ENCODE data around the gene CHCHD5. TPM values are rescaled to one million over a fixed set of nuclear protein-coding genes. Genes with fewer than 3 reads are reported as not detected.

The CHCHD5 gene
- total RNA-seq, 1 experiment from 2014 or later = 32.3 TPM

GRCh38 chr2:112637289-112637660 is 52.9 kb downstream of the CHCHD5 start:
- no peak overlapping the region for H3K9ac ChIP-seq (ENCODE audit: extremely low read depth, insufficient read length, low read length)
- no peak overlapping the region for H2AK5ac ChIP-seq (ENCODE audit: insufficient read length, low read length)
- no peak overlapping the region for H3K4ac ChIP-seq (ENCODE audit: low read depth, low read length)
- no peak overlapping the region for H3K23ac ChIP-seq (ENCODE audit: insufficient read length, low read depth, low read length)
- no peak overlapping the region for H2AFZ ChIP-seq (ENCODE audit: low read length)
- no peaks in the 10 kb centered on the region for H3K23me2 ChIP-seq (ENCODE audit: insufficient read length, low read depth, low read length, poor library complexity, severe bottlenecking)
- H3K14ac ChIP-seq (ENCODE audit: insufficient read depth, low read length) = no peak overlapping the region
- no peaks in the 10 kb centered on the region for H3K79me2 ChIP-seq (ENCODE audit: insufficient read depth, low read length)
- H3K27me3 Mint-ChIP-seq (ENCODE audit: low read depth) = peaks cover 5% of the 10 kb centered on the region
- H2BK5ac ChIP-seq (ENCODE audit: insufficient read length, low read length) = no peak overlapping the region
- H3K4me1 ChIP-seq (ENCODE audit: insufficient read depth, low read length) = no peaks in the 10 kb centered on the region
- no peak overlapping the region for H3K4me3 Mint-ChIP-seq
- H3K9me3 Mint-ChIP-seq = no peaks in the 10 kb centered on the region; a peak in 1 of 5 replicates
- H3K18ac ChIP-seq (ENCODE audit: insufficient read length, low read depth, low read length) = no peak overlapping the region
- H3K36me3 Mint-ChIP-seq (ENCODE audit: insufficient read depth in 1 of 3, low read depth in 3 of 3) = no peaks in the 10 kb centered on the region
- no peaks in the 10 kb centered on the region for H3K9me3 ChIP-seq (ENCODE audit: control insufficient read depth, low read depth, low read length)
- no peak overlapping the region for H3T11ph ChIP-seq (ENCODE audit: low read length)
- no peak overlapping the region for H2BK20ac ChIP-seq (ENCODE audit: low read depth, low read length, poor library complexity, severe bottlenecking)
- TF ChIP-seq CTCF (conservative IDR thresholded peaks at IDR 0.05) = no peak
- H4K91ac ChIP-seq (ENCODE audit: insufficient read length, low read depth, low read length) = no peak overlapping the region
- H2BK12ac ChIP-seq (ENCODE audit: insufficient read length, low read depth, low read length) = no peak overlapping the region
- no peak overlapping the region for H2BK15ac ChIP-seq (ENCODE audit: low read depth, low read length)
- no peak overlapping the region for H3K27ac Mint-ChIP-seq
- H3K4me2 ChIP-seq (ENCODE audit: insufficient read depth, insufficient read length, low read length) = no peak overlapping the region
- H3K27me3 ChIP-seq (ENCODE audit: insufficient read depth, low read length) = no peaks in the 10 kb centered on the region
- no CpG with 5 or more reads among the region's 4 CpGs for WGBS (ENCODE audit: extremely low coverage, insufficient read length, low lambda C conversion rate)
- peaks cover 7 to 12% of the 10 kb centered on the region in 2 experiments; a peak in 3 of 4 replicates for H3K4me1 Mint-ChIP-seq
- no peak overlapping the region for H4K8ac ChIP-seq (replicated peaks; ENCODE audit: insufficient read length, low read depth, low read length)
- H4K5ac ChIP-seq (ENCODE audit: insufficient read length, low read depth, low read length) = no peak overlapping the region
- no peak overlapping the region for H3K56ac ChIP-seq (ENCODE audit: insufficient read length, low read depth, low read length)
- DNase-seq = no peak
- no peaks in the 10 kb centered on the region for H4K20me1 ChIP-seq (ENCODE audit: control insufficient read depth, insufficient read depth, insufficient read length)
- no peaks in the 10 kb centered on the region for H3K79me1 ChIP-seq (ENCODE audit: insufficient read depth, low read depth, low read length, poor library complexity, severe bottlenecking)
- no peak overlapping the region for H3K27ac ChIP-seq (ENCODE audit: insufficient read length, low read depth, low read length)
- H2BK120ac ChIP-seq (ENCODE audit: low read depth, low read length, poor library complexity, severe bottlenecking) = no peak overlapping the region

Other genes starting within 250 kb of the CHCHD5 start
- 6.6 and 8.1 TPM in 2 replicates for gene RGPD8, start 151.0 kb upstream of the CHCHD5 start, total RNA-seq (2021)
- gene TTL, start 102.5 kb upstream of the CHCHD5 start, total RNA-seq (2021) = 57.8 and 58.9 TPM in 2 replicates
- gene POLR1B, start 42.1 kb upstream of the CHCHD5 start, total RNA-seq (2021) = 72.0 and 83.6 TPM in 2 replicates
- 120 and 123 TPM in 2 replicates for gene SLC20A1, start 61.3 kb downstream of the CHCHD5 start, total RNA-seq (2021)
- not detected in 2 replicates for gene NT5DC4, start 136.4 kb downstream of the CHCHD5 start, total RNA-seq (2021)
- 18.8 and 23.3 TPM in 2 replicates for gene CKAP2L, start 180.0 kb downstream of the CHCHD5 start, total RNA-seq (2021)
- gene IL1A, start 199.9 kb downstream of the CHCHD5 start, total RNA-seq (2021) = 0.35 and 0.39 TPM in 2 replicates